GM18861 (cell line): ENCODE measurements around the gene KLHDC9.

Experiments
- ATAC-seq: cut with Tn5 transposase; IDR thresholded peaks from one replicate; pipeline ENCODE4 v1.9.1; 2021; ENCODE audit not compliant: unreplicated experiment

Gene KLHDC9

GRCh38 chr1:161076410-161076809 is 21.8 kb upstream of the KLHDC9 start:
- no peak for ATAC-seq

DNA sequence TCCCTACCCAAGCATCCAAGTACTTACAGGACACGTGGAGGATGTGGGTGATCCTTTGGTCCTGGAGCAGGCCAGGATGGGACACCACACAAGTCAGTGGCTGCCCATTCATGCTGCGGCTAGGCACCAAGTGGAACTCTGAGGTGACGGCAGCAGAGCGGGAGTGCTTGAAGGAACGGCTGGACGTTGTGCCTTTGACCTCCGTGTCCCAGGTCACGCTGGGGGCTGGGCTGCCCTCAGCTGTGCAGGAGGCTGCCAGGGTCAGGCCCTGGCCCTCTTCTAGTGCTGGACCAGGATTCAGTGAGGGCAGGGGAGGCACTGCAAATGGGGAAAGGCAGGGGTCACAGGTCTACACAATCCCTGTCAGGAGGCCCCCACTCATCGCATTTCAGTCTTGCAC is 20.7 kb upstream of the KLHDC9 start:
- no peak for ATAC-seq

DNA sequence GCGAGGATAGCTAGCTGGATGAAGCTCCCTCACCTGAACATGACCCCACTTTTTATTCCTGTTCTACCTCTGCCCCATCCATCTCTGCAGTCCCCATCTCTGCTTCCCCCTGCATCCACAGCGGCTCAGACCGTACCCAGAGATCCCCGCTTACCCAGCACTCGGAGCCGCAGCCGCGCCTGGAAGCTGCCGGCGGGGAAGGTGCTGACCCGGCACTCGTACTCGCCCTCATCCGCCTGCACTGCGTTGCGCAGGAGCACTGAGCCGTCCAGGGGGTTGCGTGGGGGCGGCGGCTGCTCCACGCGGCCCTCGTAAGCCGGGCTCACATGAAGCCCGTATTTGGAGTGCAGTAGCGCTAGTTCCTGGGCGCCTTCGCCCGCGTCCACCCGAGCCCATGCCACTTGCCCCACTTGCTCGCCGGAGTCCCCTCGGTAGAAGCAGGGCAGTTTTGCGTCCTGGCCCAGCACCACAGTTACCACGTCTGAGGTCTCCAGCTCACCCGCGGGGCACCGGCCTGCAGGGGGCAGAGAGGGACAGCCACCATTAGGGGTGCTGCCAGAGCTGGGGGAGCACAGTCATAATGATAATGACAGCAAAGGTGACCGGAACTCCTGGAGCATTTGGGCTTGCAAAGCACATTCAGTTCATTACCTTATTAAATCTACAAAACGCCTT is 18.6 kb upstream of the KLHDC9 start:
- ATAC-seq, result no peak

- ATAC-seq, result no peak
These were observed 17.4 kb upstream of the KLHDC9 start for GRCh38 chr1:161080441-161081405.

DNA sequence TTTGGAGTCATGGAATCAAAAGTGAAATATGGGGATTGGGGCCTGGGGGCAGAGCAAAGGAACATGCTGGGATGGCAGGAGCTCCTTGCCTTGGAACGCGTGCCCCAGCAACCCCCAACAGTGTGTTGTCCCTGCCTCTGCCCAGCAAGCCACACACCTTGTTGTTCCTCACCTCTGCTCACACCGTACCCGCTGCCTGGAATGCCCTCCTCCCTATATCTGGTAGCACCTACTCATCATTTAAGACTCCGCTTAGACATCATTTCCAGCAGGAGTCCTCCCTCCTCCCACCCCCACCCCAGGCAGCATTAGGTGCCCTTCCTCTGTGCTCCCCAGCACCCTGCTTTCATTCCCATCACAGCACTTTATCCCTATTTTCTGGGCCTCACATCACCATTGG is 16.6 kb upstream of the KLHDC9 start:
- ATAC-seq, result no peak

DNA sequence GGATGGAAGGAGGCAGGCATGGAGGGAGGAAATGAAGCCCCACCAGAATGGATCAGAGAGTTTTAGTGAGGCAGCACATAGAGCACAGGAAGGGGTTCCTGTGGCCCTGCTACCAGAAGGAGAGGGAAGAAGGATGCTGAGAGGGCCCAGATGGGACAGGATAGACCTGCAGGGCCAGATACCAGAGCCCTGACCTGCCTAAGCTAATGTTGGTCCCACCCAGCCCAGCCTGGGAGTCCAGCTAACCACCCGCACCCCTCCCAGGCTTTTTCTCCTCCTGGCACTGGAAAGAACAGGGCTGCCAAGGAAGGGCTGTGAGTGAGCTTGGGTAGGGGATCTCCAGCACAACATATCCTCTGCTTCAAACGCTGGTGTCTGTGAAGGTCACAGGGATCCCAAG is 15.7 kb upstream of the KLHDC9 start:
- ATAC-seq, result no peak

DNA sequence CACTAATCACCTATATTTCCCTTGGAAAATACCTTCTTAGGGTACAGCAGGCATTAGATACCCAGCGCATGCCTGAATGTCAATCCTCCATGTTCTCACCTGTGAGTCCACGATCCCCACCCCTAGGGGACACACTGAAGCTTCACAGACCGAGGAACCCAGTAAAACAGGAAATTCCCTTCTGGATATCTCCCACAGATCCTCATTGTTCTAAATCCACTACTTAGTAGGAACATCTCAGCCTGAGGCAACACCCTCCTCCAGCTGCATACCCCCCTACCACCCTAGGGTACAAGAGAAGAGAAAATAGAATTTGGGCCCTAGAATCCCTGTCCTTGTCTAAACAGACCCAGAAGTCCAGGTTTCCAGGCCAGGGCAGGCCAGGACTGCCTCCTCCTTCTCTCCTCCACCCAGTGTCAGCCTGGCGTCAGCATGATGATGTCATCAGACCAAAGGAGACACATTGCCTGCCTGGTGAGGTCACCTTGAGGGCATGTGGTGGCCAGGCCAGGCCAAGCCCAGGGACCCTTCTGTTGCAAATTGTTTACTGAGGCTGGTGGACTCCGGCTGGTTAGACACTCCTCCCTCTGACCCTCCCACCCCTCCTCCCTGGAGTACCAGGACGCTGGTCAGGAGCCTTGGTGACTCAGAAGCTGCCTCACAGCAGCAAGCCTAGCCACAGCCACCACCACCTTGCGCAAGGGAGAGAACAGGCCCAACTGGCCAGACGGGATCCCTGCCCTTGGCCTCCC is 15.0 kb upstream of the KLHDC9 start:
- ATAC-seq, result no peak

DNA sequence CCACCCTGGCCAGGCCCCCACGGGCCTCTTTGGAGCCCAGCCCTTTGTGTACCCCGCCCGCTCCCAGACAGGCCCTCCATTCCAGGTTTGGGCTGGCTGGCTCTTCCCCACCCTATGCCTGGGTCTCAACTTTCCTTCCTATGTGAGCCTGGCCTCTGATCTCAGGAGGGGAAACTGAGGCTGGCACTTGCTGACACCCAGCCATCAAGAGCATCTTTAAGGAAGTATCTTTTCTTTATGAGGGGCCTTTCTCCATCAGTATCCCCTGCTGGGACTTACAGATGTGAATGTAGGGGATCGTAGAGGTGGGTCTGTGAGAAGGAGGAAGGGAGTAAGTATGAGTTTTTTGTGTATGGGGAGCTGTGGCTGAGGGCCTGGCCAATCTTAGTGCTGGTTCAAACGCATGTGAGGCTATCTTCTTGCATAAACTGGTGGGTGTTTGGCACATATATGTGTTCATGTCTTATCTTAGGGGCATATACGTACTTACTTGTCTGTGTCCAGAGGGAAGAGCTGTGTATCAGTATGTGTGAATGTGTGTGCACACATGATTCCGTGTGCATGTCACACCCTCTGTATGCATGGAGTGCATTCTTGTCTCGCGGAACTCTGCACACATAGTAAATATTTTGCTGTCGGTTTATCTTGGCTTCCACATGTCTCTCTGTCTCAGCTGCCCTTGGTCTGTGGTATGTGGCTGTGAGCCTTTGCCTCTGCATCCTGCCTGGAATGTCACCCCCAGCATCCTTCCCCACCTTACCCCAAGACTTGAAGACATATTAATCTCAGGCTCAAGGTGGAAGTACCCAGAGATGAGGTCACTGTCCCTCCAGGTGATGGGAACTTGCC is 14.2 kb upstream of the KLHDC9 start:
- ATAC-seq, result no peak

- no peak for ATAC-seq
These were observed 13.6 kb upstream of the KLHDC9 start for GRCh38 chr1:161084597-161084988.

- ATAC-seq, result no peak
These were observed 13.0 kb upstream of the KLHDC9 start for GRCh38 chr1:161085165-161085564.

DNA sequence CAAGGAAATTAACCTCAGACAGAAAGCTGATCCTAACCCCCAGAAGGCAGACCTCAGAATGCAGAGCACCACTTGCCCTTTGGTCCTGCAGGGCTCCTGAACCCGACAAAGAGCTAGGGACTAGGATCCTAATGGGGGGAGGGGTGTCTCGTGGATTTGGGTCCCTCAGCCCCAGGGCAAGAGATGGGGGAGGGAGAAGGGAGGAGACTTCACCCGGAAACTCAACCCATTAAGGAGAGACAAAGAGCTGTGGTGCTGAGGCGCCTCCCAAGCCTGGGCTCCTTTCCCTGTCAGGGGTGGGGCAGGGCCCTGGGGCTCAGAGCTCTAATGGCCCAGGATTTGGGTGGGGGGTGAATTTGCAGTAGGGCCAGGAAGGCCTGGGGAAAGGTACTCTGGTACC is 11.7 kb upstream of the KLHDC9 start:
- no peak for ATAC-seq

DNA sequence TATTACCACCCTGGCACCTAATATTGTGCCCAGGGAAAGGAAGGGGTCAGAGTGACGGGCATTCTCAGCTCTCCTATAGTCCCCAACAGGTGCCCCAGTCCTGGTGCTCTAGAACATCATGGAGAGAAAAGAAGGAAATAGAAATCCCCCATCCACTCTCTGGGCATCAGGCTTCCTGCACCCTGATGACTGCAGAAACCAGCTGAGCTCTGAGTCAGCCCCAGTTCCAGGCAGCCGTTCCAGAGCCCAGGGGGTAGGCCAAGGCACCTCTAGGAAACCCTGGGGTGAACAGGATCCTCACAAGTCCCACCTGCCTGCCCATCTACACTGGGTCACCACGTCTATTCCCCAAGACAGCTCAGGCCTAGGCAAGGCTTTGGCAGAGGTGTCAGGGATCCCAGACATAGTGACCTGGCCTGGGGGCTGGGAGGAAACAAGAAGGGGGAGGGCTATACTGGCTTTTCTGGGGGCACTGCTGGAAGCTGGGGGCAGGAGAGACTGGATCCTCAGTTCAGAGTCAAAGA is 9.5 kb upstream of the KLHDC9 start:
- ATAC-seq, result no peak

GRCh38 chr1:161089251-161089924 is 8.8 kb upstream of the KLHDC9 start, which contains the start of gene NECTIN4:
Gene NECTIN4, minus strand, starts transcription at chr1:161089558. Its CDS starts 262 bp downstream, at chr1:161089296.
- ATAC-seq, result no peak

- no peak for ATAC-seq
These were observed 8.2 kb upstream of the KLHDC9 start for GRCh38 chr1:161089938-161090337.

DNA sequence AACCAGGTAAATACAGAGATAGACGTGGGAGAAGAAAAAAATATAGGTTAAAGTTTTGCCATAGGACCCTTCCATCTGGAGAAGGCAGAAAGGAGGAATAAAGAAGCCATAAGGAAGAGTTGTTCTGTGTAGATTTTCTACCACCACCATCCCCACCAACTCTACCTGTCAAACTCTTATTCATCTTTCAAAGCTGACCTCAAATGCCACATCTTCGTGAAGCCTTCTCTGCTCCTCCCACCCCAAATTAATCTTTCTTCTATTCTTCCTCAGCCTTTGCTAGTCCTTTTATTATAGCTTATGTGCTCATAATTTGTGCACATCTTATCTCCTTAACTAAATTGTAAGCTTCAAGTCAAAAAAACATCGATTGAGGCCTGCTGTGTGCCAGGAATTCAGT is 7.5 kb upstream of the KLHDC9 start:
- ATAC-seq, result no peak

- ATAC-seq, result no peak
These were observed 7.1 kb upstream of the KLHDC9 start for GRCh38 chr1:161091093-161091492.

DNA sequence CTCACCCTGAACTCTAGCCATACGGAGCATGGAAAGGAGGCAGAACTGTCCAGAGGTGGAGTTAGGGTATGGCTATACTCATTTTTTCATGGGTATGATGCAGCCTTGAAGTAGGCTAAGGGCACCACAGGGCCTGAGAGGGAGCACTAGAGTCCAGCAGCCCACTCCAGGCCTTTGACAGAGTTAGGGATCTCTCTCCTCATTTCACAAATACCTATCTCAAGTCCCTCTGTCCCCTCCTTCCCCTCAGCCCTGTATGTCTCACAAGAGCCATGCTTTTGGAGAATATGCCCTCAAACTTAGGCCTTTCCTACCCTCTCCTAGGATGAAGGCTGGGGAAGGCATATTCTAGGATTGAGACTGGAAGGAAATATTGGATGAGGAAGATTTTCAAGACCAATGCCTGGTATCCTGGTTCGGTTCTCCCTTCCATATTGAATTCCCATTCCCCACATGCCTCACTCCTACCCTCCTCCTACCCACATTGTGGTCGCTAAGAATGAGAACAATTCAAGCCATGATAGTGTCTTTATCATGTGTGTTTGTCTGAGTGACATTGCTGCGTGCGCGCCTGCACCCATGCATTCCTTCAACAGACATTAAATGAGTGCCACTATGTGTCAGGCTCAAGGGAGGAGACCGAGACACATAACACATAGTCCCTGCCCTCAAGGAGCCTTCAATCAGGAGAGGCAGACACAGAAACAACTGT is 6.2 kb upstream of the KLHDC9 start:
- no peak for ATAC-seq

DNA sequence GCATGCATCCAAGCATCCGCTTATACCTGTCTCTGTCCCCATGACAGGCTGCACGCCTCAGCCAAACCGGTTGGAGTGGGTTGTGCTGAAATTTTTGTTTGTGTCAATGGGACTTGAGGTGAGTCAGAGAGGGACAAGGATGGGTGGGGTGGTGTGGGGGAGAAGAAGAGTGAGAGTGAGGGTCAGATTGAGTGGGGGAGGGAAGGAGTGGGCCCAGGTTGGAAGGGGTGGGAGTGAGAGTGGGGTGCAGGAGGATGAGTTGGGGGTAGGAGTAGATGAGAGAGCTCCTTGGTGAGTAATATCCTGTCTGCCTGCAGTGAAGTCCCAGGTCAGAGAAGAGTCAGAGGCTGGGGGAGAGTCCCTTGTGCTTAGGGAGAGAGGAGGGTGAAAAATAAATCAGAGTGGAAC is 5.5 kb upstream of the KLHDC9 start:
- no peak for ATAC-seq

- no peak for ATAC-seq
These were observed 3.7 kb upstream of the KLHDC9 start for GRCh38 chr1:161094481-161094880.
